Body of pancreas (tissue), 4 donors: ENCODE data around the gene ADAMTSL1. TPM values are rescaled to one million over a fixed set of nuclear protein-coding genes. Genes with fewer than 3 reads are reported as not detected.

Experiments used
- ATAC-seq: fragments of 150-250 bp; one replicate; pipeline ENCODE4 v1.9.1; 2016
- DNase-seq, 4 donors: peaks; one replicate each; pipeline ENCODE4 v3.0.0-alpha.2; 2019
- H3K27ac ChIP-seq, 4 donors: fragments of 200-600 bp; sonication (generic); 1 replicate in 3 of 4; 2 replicates in 1 of 4; pipeline versions ENCODE4 v1.5.1 to v1.6.1; 2016 to 2019; ENCODE audit warnings: mild to moderate bottlenecking in 1 of 4, mixed read lengths in 1 of 4, moderate library complexity in 1 of 4
- H3K27me3 ChIP-seq, 2 donors: fragments of 200-600 bp; sonication (generic); one replicate each; pipeline ENCODE4 v1.6.0; 2016; ENCODE audit warnings: mild to moderate bottlenecking in 1 of 2
- H3K36me3 ChIP-seq, 2 donors: fragments of 200-600 bp; sonication (generic); replicated peaks in 1 of 2; 2 replicates each; pipeline ENCODE4 v1.5.1; 2016; ENCODE audit warnings: low read depth in 2 of 2; ENCODE audit not compliant: insufficient read depth in 1 of 2
- H3K4me1 ChIP-seq: fragments of 200-600 bp; sonication (generic); one replicate; pipeline ENCODE4 v1.6.0; 2016
- H3K4me3 ChIP-seq, 2 donors: fragments of 200-600 bp; sonication (generic); 1 replicate in 1 of 2; 2 replicates in 1 of 2; pipeline ENCODE4 v1.5.1; 2016 to 2019
- H3K9me3 ChIP-seq, 3 donors: fragments of 200-600 bp; sonication (generic); 1 replicate in 2 of 3; 2 replicates in 1 of 3; pipeline ENCODE4 v1.5.1; 2016
- CTCF ChIP-seq, 7 experiments: fragments of 450-650 bp in 4 of 7; fragments of 200-600 bp in 3 of 7; sonication (generic) in 3 of 7; IDR thresholded peaks; one replicate each; pipeline ENCODE4 v1.5.1; 2016 to 2019; ENCODE audit warnings: antibody characterized with exemption in 7 of 7
- POLR2A ChIP-seq, 3 donors: fragments of 450-650 bp; IDR thresholded peaks; one replicate each; pipeline ENCODE4 v1.6.1; 2016; ENCODE audit warnings: antibody characterized with exemption in 3 of 3, mild to moderate bottlenecking in 2 of 3
- WGBS, 2 donors: methylation state at CpG; one replicate each; pipeline ENCODE4 v1.1.5; 2017; 5-methylcytosine and 5-hydroxymethylcytosine counted together
- intact Hi-C: fragments of 100-400 bp; cut with DNase I; formaldehyde crosslinking; loops from one replicate; pipeline ENCODE4 v1.15.1; 2023
- total RNA-seq, 2 donors: library from RNA; depleted of rRNA; stranded (reverse); fragments of >200 nt; gene quantifications; one replicate each; pipeline ENCODE4 v1.1.0, GENCODE V29; 2016

ADAMTSL1 gene
- total RNA-seq, 2 donors from 2014 or later, result 0.52 to 0.99 TPM

- H3K9me3 ChIP-seq, result no peaks in the 10 kb centered on the region
- H3K4me1 ChIP-seq, result no peaks in the 10 kb centered on the region
- H3K27ac ChIP-seq, result no peak overlapping the region
- WGBS, 2 donors, result 44 to 52% methylated on average over 2 to 10 of the region's 10 CpGs
- DNase-seq (peak in 2 of 4 donors; percentile 9 to 22), ATAC-seq (no peak)
- no peaks in the 10 kb centered on the region for H3K27me3 ChIP-seq
- H3K4me3 ChIP-seq, result no peak overlapping the region
- H3K36me3 ChIP-seq, result no peaks in the 10 kb centered on the region
- TF ChIP-seq CTCF (IDR thresholded peaks at IDR 0.05) (no peak), POLR2A (IDR thresholded peaks at IDR 0.05) (no peak)
- intact Hi-C loops, result no loop called here
Observed at GRCh38 chr9:18721267-18721994, 247.5 kb downstream of the ADAMTSL1 start.

GRCh38 chr9:18721995-18722310 is 248.0 kb downstream of the ADAMTSL1 start:
- no peaks in the 10 kb centered on the region for H3K9me3 ChIP-seq
- H3K36me3 ChIP-seq, result no peaks in the 10 kb centered on the region
- no peak overlapping the region for H3K27ac ChIP-seq
- DNase-seq (no peak), ATAC-seq (no peak)
- H3K4me1 ChIP-seq, result no peaks in the 10 kb centered on the region
- intact Hi-C loops, result no loop called here
- TF ChIP-seq POLR2A (IDR thresholded peaks at IDR 0.05) (no peak), CTCF (IDR thresholded peaks at IDR 0.05) (no peak)
- no peak overlapping the region for H3K4me3 ChIP-seq
- H3K27me3 ChIP-seq, result no peaks in the 10 kb centered on the region
- WGBS, 2 donors, result 91 to 95% methylated on average over 2 of the region's 2 CpGs

- Histone ChIP-seq H3K36me3 (no peaks in the 10 kb centered on the region), H3K4me1 (no peaks in the 10 kb centered on the region), H3K4me3 (no peak overlapping the region), H3K27me3 (no peaks in the 10 kb centered on the region), H3K9me3 (no peaks in the 10 kb centered on the region), H3K27ac (no peak overlapping the region)
- TF ChIP-seq CTCF (IDR thresholded peaks at IDR 0.05) (no peak), POLR2A (IDR thresholded peaks at IDR 0.05) (no peak)
- 78 to 81% methylated on average over 6 of the region's 6 CpGs for WGBS, 2 donors
- intact Hi-C loops, result no loop called here
- DNase-seq (no peak), ATAC-seq (no peak)
Observed at GRCh38 chr9:18722882-18723281, 248.9 kb downstream of the ADAMTSL1 start.

- no peaks in the 10 kb centered on the region for H3K36me3 ChIP-seq
- no peak overlapping the region for H3K27ac ChIP-seq
- no peaks in the 10 kb centered on the region for H3K27me3 ChIP-seq
- 54 to 71% methylated on average over 5 of the region's 5 CpGs for WGBS, 2 donors
- no peaks in the 10 kb centered on the region for H3K9me3 ChIP-seq
- ATAC-seq (no peak), DNase-seq (no peak)
- no peak for TF ChIP-seq POLR2A (IDR thresholded peaks at IDR 0.05)
- no peak for TF ChIP-seq CTCF (IDR thresholded peaks at IDR 0.05)
- intact Hi-C loops, result no loop called here
- no peak overlapping the region for H3K4me3 ChIP-seq
- no peaks in the 10 kb centered on the region for H3K4me1 ChIP-seq
Observed at GRCh38 chr9:18723366-18723765, 249.4 kb downstream of the ADAMTSL1 start.

GRCh38 chr9:18726546-18726945 is 252.6 kb downstream of the ADAMTSL1 start:
- no peaks in the 10 kb centered on the region for H3K9me3 ChIP-seq
- no peak for TF ChIP-seq POLR2A (IDR thresholded peaks at IDR 0.05)
- TF ChIP-seq CTCF (IDR thresholded peaks at IDR 0.05), result no peak
- no peak overlapping the region for H3K27ac ChIP-seq
- no peak overlapping the region for H3K4me3 ChIP-seq
- H3K27me3 ChIP-seq, result no peaks in the 10 kb centered on the region
- DNase-seq (no peak), ATAC-seq (no peak)
- H3K4me1 ChIP-seq, result no peaks in the 10 kb centered on the region
- intact Hi-C loops, result no loop called here
- H3K36me3 ChIP-seq, result no peaks in the 10 kb centered on the region
- 30 to 49% methylated on average over 1 of the region's 1 CpG for WGBS, 2 donors
